ENCODE results near the gene ZNF513. TPM values are rescaled to one million over a fixed set of nuclear protein-coding genes. Genes with fewer than 3 reads are reported as not detected.

The ZNF513 gene
- total RNA-seq, 1 donor from 2014 or later: 34.4 TPM

DNA sequence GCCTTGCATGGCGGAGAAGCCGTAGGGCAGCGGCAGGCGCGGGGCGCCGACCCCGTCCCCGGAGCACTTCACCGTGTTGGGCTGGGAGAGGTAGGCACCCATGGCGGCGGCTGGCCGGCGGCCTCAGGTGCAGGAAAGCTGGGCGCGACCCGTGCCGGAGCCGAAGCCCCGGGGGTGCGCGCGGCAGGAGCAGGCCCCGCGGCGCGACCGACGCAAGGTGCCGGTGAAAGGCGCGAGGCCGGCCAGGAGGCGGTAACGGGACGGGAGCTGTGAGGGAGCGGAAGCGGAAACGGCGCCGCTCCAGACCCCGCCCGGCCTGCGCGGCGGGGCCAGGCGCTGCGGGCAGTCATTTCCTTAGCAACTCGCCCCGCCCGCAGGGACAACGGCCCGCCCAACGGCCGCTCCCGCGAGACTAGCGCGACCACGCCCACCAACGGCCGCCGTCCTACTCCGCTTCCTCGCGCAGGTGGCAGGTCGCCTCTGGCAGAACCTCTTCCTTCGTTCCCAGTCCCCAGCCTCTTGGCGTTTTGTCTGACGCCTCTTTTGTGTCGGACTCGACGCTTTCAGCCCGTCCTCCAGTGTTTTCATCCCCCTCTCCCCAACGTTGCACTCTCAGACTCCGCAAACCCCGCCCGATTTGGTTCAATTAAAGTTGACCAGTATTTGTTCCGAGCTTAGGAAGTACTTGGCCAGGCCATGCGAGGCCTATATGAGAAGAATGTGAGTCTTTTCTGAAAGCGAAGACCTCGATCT, 29.0 kb upstream of the ZNF513 start, which contains the start of gene PPM1G:
TSS of gene PPM1G (minus strand) at position 271 of the 753 bp plus-strand sequence. CDS start at position 102, 169 bp downstream.
- TF ChIP-seq, protein P1, sequence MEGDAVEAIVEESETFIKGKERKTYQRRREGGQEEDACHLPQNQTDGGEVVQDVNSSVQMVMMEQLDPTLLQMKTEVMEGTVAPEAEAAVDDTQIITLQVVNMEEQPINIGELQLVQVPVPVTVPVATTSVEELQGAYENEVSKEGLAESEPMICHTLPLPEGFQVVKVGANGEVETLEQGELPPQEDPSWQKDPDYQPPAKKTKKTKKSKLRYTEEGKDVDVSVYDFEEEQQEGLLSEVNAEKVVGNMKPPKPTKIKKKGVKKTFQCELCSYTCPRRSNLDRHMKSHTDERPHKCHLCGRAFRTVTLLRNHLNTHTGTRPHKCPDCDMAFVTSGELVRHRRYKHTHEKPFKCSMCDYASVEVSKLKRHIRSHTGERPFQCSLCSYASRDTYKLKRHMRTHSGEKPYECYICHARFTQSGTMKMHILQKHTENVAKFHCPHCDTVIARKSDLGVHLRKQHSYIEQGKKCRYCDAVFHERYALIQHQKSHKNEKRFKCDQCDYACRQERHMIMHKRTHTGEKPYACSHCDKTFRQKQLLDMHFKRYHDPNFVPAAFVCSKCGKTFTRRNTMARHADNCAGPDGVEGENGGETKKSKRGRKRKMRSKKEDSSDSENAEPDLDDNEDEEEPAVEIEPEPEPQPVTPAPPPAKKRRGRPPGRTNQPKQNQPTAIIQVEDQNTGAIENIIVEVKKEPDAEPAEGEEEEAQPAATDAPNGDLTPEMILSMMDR (IDR thresholded peaks at IDR 0.05; ENCODE audit: unreplicated experiment): no peak
- Mint-ChIP-seq H3K27me3 (peaks cover 7% of the 10 kb centered on the region), H3K9me3 (ENCODE audit: low read depth) (peaks cover 4% of the 10 kb centered on the region), H3K4me1 (ENCODE audit: low read depth) (peaks cover 18% of the 10 kb centered on the region), H3K4me3 (ENCODE audit: low read depth) (peak within 1 kb of the TSS; percentile 88), H3K36me3 (ENCODE audit: insufficient read depth) (peaks cover 8% of the 10 kb centered on the region), H3K27ac (peak within 1 kb of the TSS; percentile 99)
- peak; percentile 95 for DNase-seq (ENCODE audit: low spot score, unreplicated experiment)

DNA sequence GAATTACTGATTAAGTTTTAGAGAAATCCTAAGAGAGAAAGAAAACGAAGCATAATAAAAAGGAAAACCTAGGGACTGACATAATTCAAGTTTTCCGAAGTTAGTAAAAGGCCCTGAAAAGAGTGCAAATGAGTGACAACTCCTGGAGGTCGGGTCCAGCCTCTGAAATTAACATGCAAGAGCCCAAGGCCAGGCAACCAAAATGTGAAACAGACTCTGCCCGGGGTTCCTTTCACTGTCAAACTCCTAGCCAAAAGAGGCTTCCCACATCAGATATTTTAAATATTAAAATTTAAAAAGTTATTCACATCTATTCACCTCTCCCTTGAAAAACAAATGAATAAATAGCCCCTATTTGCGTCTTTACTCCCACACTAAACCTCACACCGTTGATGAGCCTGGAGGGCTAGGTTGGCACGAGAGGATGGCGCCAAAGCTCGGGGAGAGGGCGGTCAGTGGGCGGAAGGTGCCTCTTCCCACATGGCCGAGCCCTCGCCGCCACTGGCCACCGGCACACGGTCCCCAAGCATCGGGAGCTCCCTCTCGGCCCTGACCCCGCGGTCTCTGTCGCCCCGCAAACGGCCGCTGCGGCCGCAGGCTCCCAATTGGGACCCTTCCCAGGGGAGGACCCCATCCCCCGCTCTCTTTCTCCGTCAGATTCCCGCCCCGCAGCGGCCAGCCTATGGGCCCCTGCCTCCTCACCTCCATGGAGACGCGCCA, 28.2 kb upstream of the ZNF513 start:
- H3K36me3 Mint-ChIP-seq (ENCODE audit: insufficient read depth): peaks cover 8% of the 10 kb centered on the region
- H3K4me3 Mint-ChIP-seq (ENCODE audit: low read depth): peak overlapping the region; percentile 88
- no peak for DNase-seq (ENCODE audit: low spot score, unreplicated experiment)
- H3K27ac Mint-ChIP-seq: peak overlapping the region; percentile 95
- TF ChIP-seq, protein P1 (IDR thresholded peaks at IDR 0.05; ENCODE audit: unreplicated experiment): no peak
- H3K27me3 Mint-ChIP-seq: peaks cover 7% of the 10 kb centered on the region
- H3K9me3 Mint-ChIP-seq (ENCODE audit: low read depth): peaks cover 4% of the 10 kb centered on the region
- peaks cover 18% of the 10 kb centered on the region for H3K4me1 Mint-ChIP-seq (ENCODE audit: low read depth)

DNA sequence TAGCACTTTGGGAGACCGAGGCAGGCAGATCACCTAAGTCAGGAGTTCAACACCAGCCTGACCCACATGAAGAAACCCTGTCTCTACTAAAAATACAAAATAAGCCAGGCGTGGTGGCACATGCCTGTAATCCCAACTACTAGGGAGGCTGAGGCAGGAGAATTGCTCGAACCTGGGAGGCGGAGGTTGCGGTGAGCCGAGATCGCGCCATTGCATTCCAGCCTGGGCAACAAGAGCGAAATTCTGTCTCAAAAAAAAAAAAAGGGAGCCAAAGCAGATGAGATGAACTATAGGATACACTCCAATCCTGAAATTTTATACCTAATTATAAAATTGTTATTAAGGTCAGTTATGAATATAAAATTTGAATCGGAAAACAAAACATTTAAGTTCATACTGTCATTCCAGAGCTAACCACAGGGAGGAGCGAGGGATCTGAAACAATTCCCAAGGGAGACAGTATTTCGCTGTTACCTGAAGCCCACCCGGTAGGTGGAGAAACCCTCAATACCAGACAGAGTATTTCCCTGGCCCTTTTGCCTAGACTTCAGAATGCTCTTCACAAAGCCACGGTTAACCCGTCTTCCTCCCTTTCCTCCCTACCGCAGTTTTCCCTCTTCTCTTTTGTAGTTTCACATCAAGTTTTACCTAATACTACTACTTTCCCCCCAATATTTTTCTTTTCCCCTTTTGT, 27.4 kb upstream of the ZNF513 start:
- Mint-ChIP-seq H3K9me3 (ENCODE audit: low read depth) (peaks cover 4% of the 10 kb centered on the region), H3K4me3 (ENCODE audit: low read depth) (peak overlapping the region; percentile 88), H3K27ac (peak overlapping the region; percentile 95), H3K36me3 (ENCODE audit: insufficient read depth) (peaks cover 8% of the 10 kb centered on the region), H3K4me1 (ENCODE audit: low read depth) (peaks cover 18% of the 10 kb centered on the region), H3K27me3 (peaks cover 7% of the 10 kb centered on the region)
- peak; percentile 19 for DNase-seq (ENCODE audit: low spot score, unreplicated experiment)
- TF ChIP-seq, protein P1 (IDR thresholded peaks at IDR 0.05; ENCODE audit: unreplicated experiment): peak; percentile 70

- Mint-ChIP-seq H3K36me3 (ENCODE audit: insufficient read depth) (peaks cover 1% of the 10 kb centered on the region), H3K27me3 (no peaks in the 10 kb centered on the region), H3K27ac (peak overlapping the region; percentile 38), H3K4me3 (ENCODE audit: low read depth) (no peak overlapping the region), H3K9me3 (ENCODE audit: low read depth) (no peaks in the 10 kb centered on the region), H3K4me1 (ENCODE audit: low read depth) (no peaks in the 10 kb centered on the region)
- DNase-seq (ENCODE audit: low spot score, unreplicated experiment): no peak
- TF ChIP-seq, protein P1 (IDR thresholded peaks at IDR 0.05; ENCODE audit: unreplicated experiment): no peak
These were observed 20.0 kb upstream of the ZNF513 start for GRCh38 chr2:27400348-27401135.
